Aorta (tissue), 5 donors: ENCODE data around the gene POLDIP3. TPM values are rescaled to one million over a fixed set of nuclear protein-coding genes. Genes with fewer than 3 reads are reported as not detected.
"Not testable (repeated sequence)": the region's sequence is repeated elsewhere in the genome, so short reads cannot be mapped to it uniquely, and the experiment has no call there.

ENCODE experiments used
- ATAC-seq: fragments of 200-7000 bp; cut with Tn5 transposase; one replicate; pipeline ENCODE4 v1.9.1; 2022; ENCODE audit warnings: moderate library complexity; ENCODE audit not compliant: low FRiP score
- DNase-seq, 2 donors: peaks; one replicate each; pipeline ENCODE4 v3.0.0-alpha.2; 2020
- H3K27ac ChIP-seq, 2 donors: one replicate each; pipeline ENCODE4 v1.5.1; 2013; ENCODE audit warnings: low read length in 2 of 2, mild to moderate bottlenecking in 2 of 2, moderate library complexity in 2 of 2, control low read depth in 1 of 2, inconsistent platforms in 1 of 2, low read depth in 1 of 2
- H3K27me3 ChIP-seq, 2 donors: one replicate each; pipeline ENCODE4 v1.6.1; 2013; ENCODE audit warnings: control low read depth in 1 of 2, low read length in 1 of 2, mild to moderate bottlenecking in 1 of 2, moderate library complexity in 1 of 2; ENCODE audit not compliant: insufficient read depth in 2 of 2, control insufficient read depth in 1 of 2
- H3K36me3 ChIP-seq, 2 donors: one replicate each; pipeline ENCODE4 v1.6.1; 2013; ENCODE audit warnings: control low read depth in 1 of 2, low read length in 1 of 2, mild to moderate bottlenecking in 1 of 2; ENCODE audit not compliant: insufficient read depth in 2 of 2, control insufficient read depth in 1 of 2
- H3K4me1 ChIP-seq, 2 donors: one replicate each; pipeline ENCODE4 v1.6.1; 2013; ENCODE audit warnings: low read length in 2 of 2, control low read depth in 1 of 2, mild to moderate bottlenecking in 1 of 2, moderate library complexity in 1 of 2; ENCODE audit not compliant: insufficient read depth in 2 of 2, control insufficient read depth in 1 of 2
- H3K4me3 ChIP-seq, 2 donors: one replicate each; pipeline ENCODE4 v1.5.1; 2013; ENCODE audit warnings: low read length in 2 of 2, control low read depth in 1 of 2, mild to moderate bottlenecking in 1 of 2
- H3K9me3 ChIP-seq: one replicate; pipeline ENCODE4 v1.6.1; 2013; ENCODE audit warnings: mild to moderate bottlenecking, low read length; ENCODE audit not compliant: control insufficient read depth
- WGBS, 2 donors: extraction: QIAGEN DNeasy Blood & Tissue Kit; methylation state at CpG; one replicate each; pipeline ENCODE4 v1.1.7; 2013; 5-methylcytosine and 5-hydroxymethylcytosine counted together
- intact Hi-C, 2 donors: fragments of 100-400 bp; cut with DNase I; formaldehyde crosslinking; loops; one replicate each; pipeline versions ENCODE4 v1.14.2 to v1.15.0; 2022
- polyA plus RNA-seq, 2 donors: library from polyadenylated mRNA; stranded (reverse); fragments of 200-250 nt; gene quantifications; one replicate each; pipeline ENCODE4 v1.2.3, GENCODE V29; 2013
- total RNA-seq, 2 donors: library from RNA; stranded (reverse); fragmentation: NEBNext Ultra II Directional; extraction: Animal tissue kit (Norgen Biotek cat#: 25700); gene quantifications; one replicate each; pipeline ENCODE4 v1.2.1, GENCODE V29; 2021
- donor health status: healthy with polysubstance abuse.
- donor health status: Bipolar disorder and iron deficiency.
- donor health status: DM: no; HTN: no; CAD: no.
- donor health status: DM: no; HTN: no; CAD: no.
- donor health status: DM: yes; HTN: yes; CAD: no.

The POLDIP3 gene
- total and polyA plus RNA-seq, 4 donors = 26.0 to 49.6 (median 41.0) TPM

GRCh38 chr22:42577141-42577540 is 37.5 kb downstream of the POLDIP3 start:
- H3K4me3 ChIP-seq, H3K9me3 ChIP-seq, H3K36me3 ChIP-seq, H3K27ac ChIP-seq, intact Hi-C loops, H3K4me1 ChIP-seq, ATAC-seq, DNase-seq, H3K27me3 ChIP-seq: not testable (repeated sequence)
- 92 to 95% methylated on average over 8 to 9 of the region's 9 CpGs for WGBS, 2 donors

- H3K4me1 ChIP-seq, H3K9me3 ChIP-seq, intact Hi-C loops, H3K36me3 ChIP-seq, H3K27me3 ChIP-seq, ATAC-seq, DNase-seq, H3K4me3 ChIP-seq, H3K27ac ChIP-seq: not testable (repeated sequence)
- 91 to 93% methylated on average over 13 to 30 of the region's 30 CpGs for WGBS, 2 donors
Measured at GRCh38 chr22:42575996-42576574, 38.6 kb downstream of the POLDIP3 start.

- ATAC-seq, H3K36me3 ChIP-seq, H3K9me3 ChIP-seq, H3K27ac ChIP-seq, H3K4me3 ChIP-seq, intact Hi-C loops, H3K27me3 ChIP-seq, DNase-seq, H3K4me1 ChIP-seq: not testable (repeated sequence)
- WGBS, 2 donors = 94 to 95% methylated on average over 18 to 21 of the region's 21 CpGs
Measured at GRCh38 chr22:42574468-42574867, 40.2 kb downstream of the POLDIP3 start.

GRCh38 chr22:42574046-42574445 is 40.6 kb downstream of the POLDIP3 start:
- 90 to 100% methylated on average over 1 of the region's 1 CpG for WGBS, 2 donors

GRCh38 chr22:42571068-42571467 is 43.6 kb downstream of the POLDIP3 start:
- H3K27me3 ChIP-seq, H3K36me3 ChIP-seq, H3K4me1 ChIP-seq, H3K27ac ChIP-seq, ATAC-seq, DNase-seq, H3K9me3 ChIP-seq, H3K4me3 ChIP-seq, intact Hi-C loops: not testable (repeated sequence)
- WGBS, 2 donors = 87 to 89% methylated on average over 10 to 12 of the region's 12 CpGs

More at GRCh38 chr22:42574046-42574445, 40.6 kb downstream of the POLDIP3 start:
- H3K27me3 ChIP-seq, H3K4me1 ChIP-seq, H3K4me3 ChIP-seq, H3K27ac ChIP-seq, intact Hi-C loops, H3K9me3 ChIP-seq, ATAC-seq, DNase-seq, H3K36me3 ChIP-seq: not testable (repeated sequence)

- H3K27me3 ChIP-seq, H3K4me3 ChIP-seq, H3K4me1 ChIP-seq, H3K27ac ChIP-seq, H3K36me3 ChIP-seq, H3K9me3 ChIP-seq, DNase-seq, ATAC-seq, intact Hi-C loops: not testable (repeated sequence)
- 73 to 80% methylated on average over 9 of the region's 9 CpGs for WGBS, 2 donors
Measured at GRCh38 chr22:42570580-42570979, 44.1 kb downstream of the POLDIP3 start.

GRCh38 chr22:42567950-42568349 is 46.7 kb downstream of the POLDIP3 start:
- H3K27ac ChIP-seq, H3K4me3 ChIP-seq, DNase-seq, H3K9me3 ChIP-seq, H3K4me1 ChIP-seq, intact Hi-C loops, H3K36me3 ChIP-seq, ATAC-seq, H3K27me3 ChIP-seq: not testable (repeated sequence)
- WGBS, 2 donors = 76% methylated on average over 5 of the region's 6 CpGs

- no peak for ATAC-seq
- intact Hi-C loops = no loop called here
- no peak overlapping the region for H3K4me3 ChIP-seq
- H3K27ac ChIP-seq = no peak overlapping the region
- H3K36me3 ChIP-seq = no peaks in the 10 kb centered on the region
- no peaks in the 10 kb centered on the region for H3K9me3 ChIP-seq
- no peaks in the 10 kb centered on the region for H3K4me1 ChIP-seq
- no peak for DNase-seq
- no peaks in the 10 kb centered on the region for H3K27me3 ChIP-seq
- WGBS, 2 donors = 94 to 95% methylated on average over 10 to 12 of the region's 12 CpGs
Measured at GRCh38 chr22:42565956-42566355, 48.7 kb downstream of the POLDIP3 start.

- DNase-seq = peak in 1 of 2 donors; percentile 55
- Histone ChIP-seq H3K4me1 (no peaks in the 10 kb centered on the region), H3K4me3 (no peak overlapping the region), H3K27me3 (no peaks in the 10 kb centered on the region), H3K36me3 (no peaks in the 10 kb centered on the region), H3K9me3 (no peaks in the 10 kb centered on the region), H3K27ac (no peak overlapping the region)
- intact Hi-C loops = no loop called here
- ATAC-seq = no peak
- 97 to 98% methylated on average over 17 of the region's 17 CpGs for WGBS, 2 donors
Measured at GRCh38 chr22:42564699-42565098, 50.0 kb downstream of the POLDIP3 start.
